ENCODE results near the gene CLCC1. TPM values are rescaled to one million over a fixed set of nuclear protein-coding genes. Genes with fewer than 3 reads are reported as not detected.

CLCC1 gene
- polyA plus RNA-seq, 1 donor from 2014 or later, result 28.7 TPM

GRCh38 chr1:108916788-108917187, 46.5 kb downstream of the CLCC1 start:
- TF ChIP-seq, protein P1, sequence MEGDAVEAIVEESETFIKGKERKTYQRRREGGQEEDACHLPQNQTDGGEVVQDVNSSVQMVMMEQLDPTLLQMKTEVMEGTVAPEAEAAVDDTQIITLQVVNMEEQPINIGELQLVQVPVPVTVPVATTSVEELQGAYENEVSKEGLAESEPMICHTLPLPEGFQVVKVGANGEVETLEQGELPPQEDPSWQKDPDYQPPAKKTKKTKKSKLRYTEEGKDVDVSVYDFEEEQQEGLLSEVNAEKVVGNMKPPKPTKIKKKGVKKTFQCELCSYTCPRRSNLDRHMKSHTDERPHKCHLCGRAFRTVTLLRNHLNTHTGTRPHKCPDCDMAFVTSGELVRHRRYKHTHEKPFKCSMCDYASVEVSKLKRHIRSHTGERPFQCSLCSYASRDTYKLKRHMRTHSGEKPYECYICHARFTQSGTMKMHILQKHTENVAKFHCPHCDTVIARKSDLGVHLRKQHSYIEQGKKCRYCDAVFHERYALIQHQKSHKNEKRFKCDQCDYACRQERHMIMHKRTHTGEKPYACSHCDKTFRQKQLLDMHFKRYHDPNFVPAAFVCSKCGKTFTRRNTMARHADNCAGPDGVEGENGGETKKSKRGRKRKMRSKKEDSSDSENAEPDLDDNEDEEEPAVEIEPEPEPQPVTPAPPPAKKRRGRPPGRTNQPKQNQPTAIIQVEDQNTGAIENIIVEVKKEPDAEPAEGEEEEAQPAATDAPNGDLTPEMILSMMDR (IDR thresholded peaks at IDR 0.05; ENCODE audit: poor library complexity, severe bottlenecking), result no peak
- TF ChIP-seq POLR2AphosphoS5 (IDR thresholded peaks at IDR 0.05) (no peak), EP300 (conservative IDR thresholded peaks at IDR 0.05; ENCODE audit: poor library complexity, severe bottlenecking) (no peak), REST (IDR thresholded peaks at IDR 0.05; ENCODE audit: borderline replicate concordance) (no peak), MXI1 (conservative IDR thresholded peaks at IDR 0.05; ENCODE audit: poor library complexity, severe bottlenecking) (no peak), TAF1 (IDR thresholded peaks at IDR 0.05; ENCODE audit: low read depth) (no peak), RAD21 (conservative IDR thresholded peaks at IDR 0.05) (no peak), SMC3 (conservative IDR thresholded peaks at IDR 0.05; ENCODE audit: poor library complexity) (no peak), EZH2 (IDR thresholded peaks at IDR 0.05; ENCODE audit: borderline replicate concordance, insufficient read depth, low read length, poor library complexity, severe bottlenecking) (no peak)
- Histone ChIP-seq H3K79me2 (replicated peaks; ENCODE audit: insufficient read depth, low read length) (no peaks in the 10 kb centered on the region), H4K20me1 (ENCODE audit: insufficient read depth) (no peaks in the 10 kb centered on the region), H3K4me3 (ENCODE audit: low read length) (no peak overlapping the region), H3K4me2 (ENCODE audit: low read length) (no peak overlapping the region), H2AFZ (ENCODE audit: low read depth, low read length) (no peak overlapping the region), H3K9me3 (ENCODE audit: low read length) (no peaks in the 10 kb centered on the region), H3F3A (ENCODE audit: insufficient read depth, low read length, poor library complexity, severe bottlenecking) (no peaks in the 10 kb centered on the region), H3K27ac (ENCODE audit: low read length) (no peak overlapping the region), H3K36me3 (ENCODE audit: insufficient read depth, low read length) (no peaks in the 10 kb centered on the region), H3K27me3 (ENCODE audit: insufficient read depth, low read depth, low read length) (no peaks in the 10 kb centered on the region), H3K9ac (ENCODE audit: low read length) (no peak overlapping the region), H3K9me2 (ENCODE audit: insufficient read depth, low read length) (no peaks in the 10 kb centered on the region)

Small RNAs within 50 kb of the gene (small RNA-seq; reads per million reads assigned to genes)
- gene BX679664.2, result 0 reads per million in 3 experiments

Other genes with a start within 250 kb of the CLCC1 start
- gene STXBP3, start 216.8 kb downstream of the CLCC1 start, polyA plus RNA-seq, result 29.6 and 39.3 TPM in 2 replicates
- gene AKNAD1, start 106.4 kb downstream of the CLCC1 start, polyA plus RNA-seq, result not detected in 2 replicates
- gene GPSM2, start 86.5 kb downstream of the CLCC1 start, polyA plus RNA-seq, result 5.3 and 6.7 TPM in 2 replicates
- gene WDR47, start 78.6 kb upstream of the CLCC1 start, polyA plus RNA-seq, result 65.7 and 76.3 TPM in 2 replicates
- 60.1 and 61.4 TPM in 2 replicates for gene TAF13, start 112.5 kb upstream of the CLCC1 start, polyA plus RNA-seq
- 52.2 and 53.9 TPM in 2 replicates for gene TMEM167B, start 127.3 kb upstream of the CLCC1 start, polyA plus RNA-seq
- gene ELAPOR1, start 150.6 kb upstream of the CLCC1 start, polyA plus RNA-seq, result 16.8 and 18.8 TPM in 2 replicates

Data from neural cell (in vitro differentiated cells).